Effector CD8-positive, alpha-beta T cell (primary cell): ENCODE data around the gene HS2ST1.
"Not testable (repeated sequence)": the region's sequence is repeated elsewhere in the genome, so short reads cannot be mapped to it uniquely, and the experiment has no call there.

ENCODE experiments used
- DNase-seq: peaks from one replicate; lab custom pipeline; 2025; lab: John Stamatoyannopoulos, UW

The HS2ST1 gene

GRCh38 chr1:87023326-87023725, 108.9 kb downstream of the HS2ST1 start:
- no peak for DNase-seq

DNA sequence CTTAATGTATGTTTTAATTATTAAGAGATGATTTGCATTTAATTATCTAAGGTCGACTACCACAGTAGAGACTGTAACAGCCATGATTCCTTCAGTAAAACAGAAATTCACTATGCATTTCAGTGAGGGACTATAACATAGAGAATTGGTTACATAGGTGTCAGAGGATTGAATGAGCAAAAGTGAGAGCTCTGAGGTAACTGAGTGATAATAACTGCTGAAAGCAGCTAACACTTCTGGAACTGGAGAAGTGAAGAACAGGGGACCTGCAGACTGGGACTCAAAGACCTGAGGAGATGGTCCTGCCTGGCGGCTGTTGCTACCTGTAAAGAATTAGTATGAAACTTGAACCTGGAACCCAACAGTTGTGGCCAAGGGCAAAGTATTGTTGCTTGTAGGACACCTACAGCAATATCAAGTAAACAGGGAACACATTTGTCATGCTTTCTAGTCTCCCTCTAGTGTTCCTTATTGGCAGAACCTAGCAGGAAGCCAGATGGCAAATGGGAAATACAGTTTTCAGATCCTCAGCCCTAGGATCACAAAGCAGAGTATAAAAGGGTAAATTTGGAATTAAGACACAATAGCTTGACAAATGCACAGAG, 110.6 kb downstream of the HS2ST1 start:
- DNase-seq: no peak

DNA sequence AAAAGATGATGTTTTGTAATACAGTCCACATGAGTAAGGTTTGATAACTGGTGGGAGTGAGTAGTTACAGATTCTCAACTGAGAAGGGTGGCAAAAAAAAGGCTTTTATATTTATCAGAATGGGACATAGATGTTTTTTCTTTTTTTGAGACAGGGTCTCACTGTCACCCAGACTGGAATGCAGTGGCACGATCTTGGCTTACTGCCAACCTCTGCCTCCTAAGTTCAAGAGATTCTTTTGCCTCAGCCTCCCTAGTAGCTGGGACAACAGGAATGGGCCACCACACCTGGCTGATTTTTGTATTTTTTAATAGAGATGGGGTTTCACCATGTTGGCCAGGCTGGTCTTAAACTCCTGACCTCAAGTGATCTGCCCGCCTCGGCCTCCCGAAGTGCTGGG, 113.1 kb downstream of the HS2ST1 start:
- DNase-seq: not testable (repeated sequence)

DNA sequence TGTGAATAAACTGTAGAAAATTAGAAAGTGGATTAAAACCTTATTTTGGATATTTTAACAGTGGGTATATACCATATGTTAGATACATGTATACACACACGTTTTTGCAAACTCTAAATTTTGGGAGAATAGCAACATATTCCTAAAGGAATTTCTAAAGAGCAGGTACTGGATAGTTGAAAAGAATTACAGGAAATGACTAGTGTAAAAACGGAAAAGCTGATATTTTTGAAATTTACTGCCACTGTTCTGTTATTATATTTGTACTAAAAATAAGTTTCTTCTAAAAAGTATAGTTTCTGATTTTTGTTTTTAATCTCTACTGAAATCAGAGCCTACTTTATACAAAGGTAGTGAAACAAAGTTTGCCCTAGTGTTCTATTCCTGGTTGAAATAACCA, 114.1 kb downstream of the HS2ST1 start:
- DNase-seq: no peak

GRCh38 chr1:87030740-87031690, 116.6 kb downstream of the HS2ST1 start:
- DNase-seq: no peak

GRCh38 chr1:87034351-87034750, 119.9 kb downstream of the HS2ST1 start:
- no peak for DNase-seq

- DNase-seq: no peak
Observed at GRCh38 chr1:87039096-87039495, 124.7 kb downstream of the HS2ST1 start.

GRCh38 chr1:87042111-87042811, 127.8 kb downstream of the HS2ST1 start:
- no peak for DNase-seq

- DNase-seq: no peak
Observed at GRCh38 chr1:87044424-87044823, 130.0 kb downstream of the HS2ST1 start.

DNA sequence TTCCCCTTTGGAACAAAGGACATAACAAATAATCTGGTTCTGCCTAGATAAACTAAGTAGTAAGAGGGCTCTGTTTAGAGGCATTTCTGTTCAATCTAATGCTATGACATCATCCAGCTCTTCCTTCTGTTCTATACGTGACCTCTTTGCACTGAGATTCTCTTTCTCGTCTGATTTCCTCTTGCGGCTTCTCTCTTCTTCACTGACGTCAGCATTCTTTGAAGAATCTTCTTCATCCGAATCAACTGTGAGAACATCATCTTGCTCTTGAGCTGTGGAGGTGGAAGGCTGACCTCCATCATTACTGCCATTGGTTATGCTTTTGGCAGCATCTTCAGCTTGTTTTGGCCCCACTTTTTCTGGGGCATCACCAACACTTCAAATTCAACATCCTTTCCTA, 130.4 kb downstream of the HS2ST1 start:
- DNase-seq: no peak

- peak; percentile 22 for DNase-seq
Observed at GRCh38 chr1:87045761-87046304, 131.4 kb downstream of the HS2ST1 start.

- DNase-seq: no peak
Observed at GRCh38 chr1:87046951-87047350, 132.5 kb downstream of the HS2ST1 start.

- DNase-seq: no peak
Observed at GRCh38 chr1:87048237-87048636, 133.8 kb downstream of the HS2ST1 start.

DNA sequence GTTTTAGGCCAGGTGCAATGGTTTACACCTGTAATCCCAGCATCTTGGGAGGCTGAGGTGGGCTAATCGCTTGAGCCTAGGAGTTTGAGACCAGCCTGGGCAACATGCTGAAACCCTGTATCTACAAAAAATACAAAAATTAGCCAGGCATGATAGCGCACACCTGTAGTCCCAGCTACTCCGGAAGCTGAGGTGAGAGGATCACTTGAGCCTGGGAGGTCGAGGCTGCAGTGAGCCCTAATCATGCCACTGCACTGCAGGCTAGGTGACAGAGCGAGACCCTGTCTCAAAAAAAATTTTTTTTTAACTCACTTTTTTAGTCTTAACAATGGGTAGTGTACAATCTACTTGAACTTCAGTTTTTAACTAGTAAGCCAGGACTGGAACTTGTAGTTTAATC, 137.5 kb downstream of the HS2ST1 start:
- DNase-seq: no peak

DNA sequence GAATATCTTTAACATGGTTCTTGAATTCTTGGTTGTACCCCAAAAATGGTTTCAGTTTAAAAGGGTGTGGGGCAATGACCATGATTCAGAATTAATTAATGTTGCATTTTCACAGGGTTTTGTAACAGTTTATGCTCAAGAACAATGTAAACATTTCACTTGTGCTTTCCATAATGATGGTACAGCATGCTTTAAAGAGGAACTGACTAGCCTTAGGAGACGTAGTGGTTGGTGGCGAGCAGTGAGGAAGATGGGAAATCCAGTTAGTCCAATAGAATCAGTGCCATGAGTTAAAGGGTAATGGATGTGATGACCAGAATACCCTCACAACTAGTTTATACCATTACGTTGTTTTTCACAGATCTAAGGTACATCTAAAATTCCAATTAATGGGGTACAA, 138.0 kb downstream of the HS2ST1 start:
- DNase-seq: no peak

DNA sequence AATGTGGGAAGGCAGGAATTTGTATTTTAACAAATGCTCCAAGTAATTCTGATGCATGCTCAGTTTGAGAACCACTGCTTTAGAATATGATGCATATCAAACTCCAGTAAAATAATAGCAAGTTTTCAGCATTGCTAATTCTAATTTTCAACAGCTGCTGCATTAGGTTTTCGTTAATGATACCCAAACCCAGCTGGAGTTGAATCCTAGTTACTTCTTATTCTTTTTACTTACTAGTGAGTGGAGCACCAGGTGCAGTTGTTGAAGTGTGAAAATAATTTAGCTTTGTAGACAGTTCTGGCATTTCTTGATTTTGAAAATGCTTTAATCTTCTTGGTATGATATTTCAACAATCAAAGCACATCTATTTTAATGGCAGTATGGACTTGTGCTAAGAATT, 138.5 kb downstream of the HS2ST1 start:
- DNase-seq: no peak

- no peak for DNase-seq
Observed at GRCh38 chr1:87053446-87053845, 139.0 kb downstream of the HS2ST1 start.

DNA sequence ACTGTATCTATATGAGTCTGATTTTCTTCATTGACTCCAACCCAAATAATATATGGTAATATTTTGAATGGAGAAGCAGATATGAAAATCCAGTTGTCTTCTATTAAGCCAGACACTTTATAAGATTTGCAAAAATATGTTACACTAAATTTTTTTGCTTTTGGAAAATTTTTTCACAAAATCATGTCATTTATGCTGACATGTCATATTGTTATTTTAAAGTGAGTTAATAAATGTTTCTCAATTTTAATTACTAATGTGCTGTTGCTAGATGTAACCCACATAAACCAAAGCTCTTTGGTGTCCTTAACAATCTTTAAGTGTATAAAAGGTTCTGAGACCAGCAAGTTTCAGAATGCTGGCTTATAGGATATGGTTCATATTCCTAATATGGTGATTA, 142.5 kb downstream of the HS2ST1 start:
- DNase-seq: no peak

- DNase-seq: no peak
Observed at GRCh38 chr1:87058343-87058649, 143.9 kb downstream of the HS2ST1 start.

GRCh38 chr1:87061742-87062156, 147.3 kb downstream of the HS2ST1 start:
- DNase-seq: no peak

DNA sequence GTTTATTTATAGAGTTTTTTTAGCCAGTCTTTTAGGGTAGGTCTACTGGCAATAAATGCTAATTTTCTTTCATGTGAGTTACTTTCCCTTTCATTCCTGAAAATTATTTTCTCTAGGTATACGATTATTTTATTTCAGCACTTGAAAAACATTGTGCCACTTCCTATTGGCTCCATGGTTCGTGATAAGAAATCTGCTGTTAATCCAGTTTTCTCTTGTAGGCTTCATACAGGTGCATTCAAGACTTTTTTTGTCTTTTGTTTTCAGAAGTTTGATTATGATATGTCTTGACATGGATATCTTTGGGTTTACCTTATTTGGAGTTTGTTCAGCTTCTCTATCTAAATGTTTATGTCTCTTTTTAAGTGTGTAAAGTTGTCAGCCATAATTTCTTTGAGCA, 148.3 kb downstream of the HS2ST1 start:
- DNase-seq: no peak

GRCh38 chr1:87064309-87064708, 149.9 kb downstream of the HS2ST1 start:
- no peak for DNase-seq

DNA sequence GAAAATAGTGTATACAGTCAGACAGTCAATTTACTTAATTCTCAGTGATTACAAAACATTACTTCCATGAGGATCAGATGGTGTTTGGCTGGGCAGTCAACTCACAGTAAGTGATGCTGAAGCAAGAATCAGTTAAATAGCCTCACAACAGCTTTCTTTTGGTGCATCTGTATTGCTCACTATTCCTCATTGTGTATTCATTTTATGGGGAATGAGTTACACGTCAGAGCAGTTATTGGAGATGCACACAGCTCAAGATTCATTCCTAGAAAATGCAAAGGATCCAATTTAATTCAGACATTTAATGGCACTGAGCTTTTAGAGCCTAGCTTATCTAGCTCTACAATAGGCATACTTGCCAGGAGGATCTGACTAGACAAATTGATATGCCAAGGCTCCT, 150.6 kb downstream of the HS2ST1 start:
- no peak for DNase-seq
